Measurements from ENCODE around the gene CDH23. TPM values are rescaled to one million over a fixed set of nuclear protein-coding genes. Genes with fewer than 3 reads are reported as not detected.

The CDH23 gene
- total RNA-seq, 2 donors from 2014 or later = 28.5 to 58.7 TPM

DNA sequence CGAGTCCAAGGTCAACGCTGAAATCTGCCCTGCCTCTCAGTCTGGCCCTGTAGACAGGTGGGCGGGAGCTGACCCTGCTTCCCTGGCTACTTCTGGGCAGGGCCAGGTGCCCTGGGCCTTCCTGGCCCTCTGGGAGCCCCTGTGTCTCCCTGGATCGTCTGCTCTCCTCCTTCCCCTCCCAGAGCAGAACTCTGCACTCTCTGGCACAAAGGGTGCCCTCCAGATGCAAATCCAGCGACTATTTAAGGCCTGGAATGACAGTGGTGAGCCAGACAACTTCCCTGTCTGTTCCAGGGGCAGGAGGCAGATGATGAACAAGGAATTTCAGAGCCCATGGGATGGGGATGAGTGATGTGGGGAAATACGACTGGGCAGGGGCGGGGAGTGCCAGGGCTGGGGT lies 259.5 kb downstream of the CDH23 start:
- ATAC-seq (no peak), DNase-seq (no peak)
- intact Hi-C loops (cut with DNase I) = no loop called here
- Histone ChIP-seq H3K27me3 (no peaks in the 10 kb centered on the region), H3K27ac (no peak overlapping the region), H3K4me1 (no peaks in the 10 kb centered on the region), H3K4me3 (no peak overlapping the region), H3K9me3 (no peaks in the 10 kb centered on the region), H3K36me3 (replicated peaks in 1 of 2; ENCODE audit: insufficient read depth in 1 of 2, low read depth in 2 of 2) (no peaks in the 10 kb centered on the region)
- WGBS, 2 donors = 63 to 79% methylated on average over 4 to 6 of the region's 7 CpGs
- no peak for TF ChIP-seq POLR2A (IDR thresholded peaks at IDR 0.05)
- TF ChIP-seq, protein P1, sequence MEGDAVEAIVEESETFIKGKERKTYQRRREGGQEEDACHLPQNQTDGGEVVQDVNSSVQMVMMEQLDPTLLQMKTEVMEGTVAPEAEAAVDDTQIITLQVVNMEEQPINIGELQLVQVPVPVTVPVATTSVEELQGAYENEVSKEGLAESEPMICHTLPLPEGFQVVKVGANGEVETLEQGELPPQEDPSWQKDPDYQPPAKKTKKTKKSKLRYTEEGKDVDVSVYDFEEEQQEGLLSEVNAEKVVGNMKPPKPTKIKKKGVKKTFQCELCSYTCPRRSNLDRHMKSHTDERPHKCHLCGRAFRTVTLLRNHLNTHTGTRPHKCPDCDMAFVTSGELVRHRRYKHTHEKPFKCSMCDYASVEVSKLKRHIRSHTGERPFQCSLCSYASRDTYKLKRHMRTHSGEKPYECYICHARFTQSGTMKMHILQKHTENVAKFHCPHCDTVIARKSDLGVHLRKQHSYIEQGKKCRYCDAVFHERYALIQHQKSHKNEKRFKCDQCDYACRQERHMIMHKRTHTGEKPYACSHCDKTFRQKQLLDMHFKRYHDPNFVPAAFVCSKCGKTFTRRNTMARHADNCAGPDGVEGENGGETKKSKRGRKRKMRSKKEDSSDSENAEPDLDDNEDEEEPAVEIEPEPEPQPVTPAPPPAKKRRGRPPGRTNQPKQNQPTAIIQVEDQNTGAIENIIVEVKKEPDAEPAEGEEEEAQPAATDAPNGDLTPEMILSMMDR (IDR thresholded peaks at IDR 0.05) = no peak

DNA sequence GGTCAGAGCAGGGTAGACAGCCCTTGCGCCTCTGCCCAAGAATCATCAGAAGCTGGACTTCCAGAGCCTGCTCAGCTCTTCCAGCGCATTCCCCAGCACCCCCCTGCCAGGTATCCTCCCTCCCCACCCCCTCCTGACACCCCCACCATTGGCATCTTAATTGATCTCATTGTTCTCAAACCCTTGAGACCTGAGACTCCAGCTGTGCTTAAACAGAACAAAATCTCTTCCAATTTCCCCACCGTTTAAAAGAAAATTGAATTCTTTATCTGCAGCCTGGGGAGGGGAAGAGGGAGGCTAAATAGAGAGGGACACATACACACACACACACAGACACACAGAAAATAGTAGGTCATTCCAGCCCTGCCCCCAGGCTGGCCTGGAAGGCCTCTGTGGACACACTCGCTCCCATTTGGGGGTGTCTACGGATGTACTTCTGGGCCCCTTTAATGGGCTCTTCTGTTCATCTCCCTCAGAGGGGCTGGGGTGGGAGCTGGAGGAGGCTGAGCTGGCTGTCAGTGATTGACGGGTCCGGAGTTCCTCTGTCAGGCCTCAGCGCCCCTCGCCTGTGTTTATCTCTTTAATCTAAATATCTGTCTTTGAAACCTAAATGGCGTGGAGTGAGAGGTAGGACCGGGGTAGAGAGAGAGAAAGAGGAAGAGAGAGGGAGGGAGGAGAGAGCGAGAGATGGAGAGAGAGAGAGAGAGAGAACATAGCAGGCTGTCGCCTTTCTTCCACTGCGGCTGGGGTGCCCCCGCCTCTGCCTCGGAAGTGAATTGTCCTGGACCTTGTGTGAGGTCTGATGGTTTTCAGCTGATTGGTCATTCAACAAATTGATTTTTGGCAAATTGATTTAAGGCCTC lies 261.1 kb downstream of the CDH23 start:
- Histone ChIP-seq H3K9me3 (no peaks in the 10 kb centered on the region), H3K36me3 (replicated peaks in 1 of 2; ENCODE audit: insufficient read depth in 1 of 2, low read depth in 2 of 2) (no peaks in the 10 kb centered on the region), H3K4me1 (no peaks in the 10 kb centered on the region), H3K27ac (no peak overlapping the region), H3K4me3 (no peak overlapping the region), H3K27me3 (no peaks in the 10 kb centered on the region)
- ATAC-seq (no peak), DNase-seq (no peak)
- intact Hi-C loops (cut with DNase I) = no loop called here
- TF ChIP-seq POLR2A (IDR thresholded peaks at IDR 0.05) = no peak
- TF ChIP-seq, protein P1 (IDR thresholded peaks at IDR 0.05) = no peak
- WGBS, 2 donors = 81 to 85% methylated on average over 16 of the region's 16 CpGs

DNA sequence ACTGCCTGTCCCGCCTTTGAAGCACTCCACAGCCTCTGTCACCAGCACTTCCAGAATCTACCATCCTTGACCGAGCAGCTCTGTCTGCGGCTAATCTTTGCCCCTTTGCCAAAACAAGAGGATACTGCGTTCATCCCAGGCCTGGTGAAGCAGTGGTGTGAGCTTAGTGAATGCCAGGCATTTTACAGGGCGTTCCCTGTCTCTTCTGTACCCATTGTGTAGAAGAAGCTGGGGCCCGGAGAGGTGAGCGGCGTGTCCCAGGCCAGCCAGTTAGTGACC lies 261.7 kb downstream of the CDH23 start:
- 87% methylated on average over 4 to 8 of the region's 8 CpGs for WGBS, 2 donors
- H3K4me3 ChIP-seq = no peak overlapping the region
- no peak for DNase-seq
- no peaks in the 10 kb centered on the region for H3K9me3 ChIP-seq
- no peaks in the 10 kb centered on the region for H3K4me1 ChIP-seq
- no peak overlapping the region for H3K27ac ChIP-seq
- TF ChIP-seq, protein P1 (IDR thresholded peaks at IDR 0.05) = no peak
- TF ChIP-seq POLR2A (IDR thresholded peaks at IDR 0.05) = no peak
- no peaks in the 10 kb centered on the region for H3K27me3 ChIP-seq
- ATAC-seq = no peak
- no peaks in the 10 kb centered on the region for H3K36me3 ChIP-seq (replicated peaks in 1 of 2; ENCODE audit: insufficient read depth in 1 of 2, low read depth in 2 of 2)
- intact Hi-C loops (cut with DNase I) = no loop called here

DNA sequence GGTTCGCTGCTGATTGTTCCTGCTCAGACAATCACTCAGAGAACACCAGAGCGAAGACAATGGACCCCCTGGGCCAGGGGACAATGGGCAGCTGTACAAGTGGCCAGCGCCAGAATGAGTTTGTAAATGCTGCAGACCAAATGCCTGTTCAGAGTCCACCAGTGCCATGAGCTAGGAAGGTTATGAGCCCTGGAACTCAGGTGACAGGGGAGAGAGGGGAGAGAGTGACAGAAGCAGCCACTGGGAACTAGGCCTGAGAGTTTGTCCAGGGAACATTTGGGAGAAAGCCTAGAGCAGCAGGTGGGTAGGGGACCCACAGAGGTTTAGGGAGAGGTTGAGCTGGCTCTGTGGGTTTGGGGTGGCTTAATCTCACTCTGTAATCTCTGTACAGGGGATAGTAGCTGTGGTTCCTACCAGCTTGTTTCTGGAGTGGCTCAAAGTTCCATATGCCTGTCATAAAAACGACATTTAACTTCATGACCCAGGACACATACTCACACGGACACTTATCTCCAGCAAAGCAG lies 262.5 kb downstream of the CDH23 start:
- H3K9me3 ChIP-seq = no peaks in the 10 kb centered on the region
- TF ChIP-seq, protein P1 (IDR thresholded peaks at IDR 0.05) = no peak
- TF ChIP-seq POLR2A (IDR thresholded peaks at IDR 0.05) = no peak
- WGBS, 2 donors = 71 to 77% methylated on average over 4 to 5 of the region's 5 CpGs
- H3K27ac ChIP-seq = no peak overlapping the region
- ATAC-seq (no peak), DNase-seq (no peak)
- no peaks in the 10 kb centered on the region for H3K36me3 ChIP-seq (replicated peaks in 1 of 2; ENCODE audit: insufficient read depth in 1 of 2, low read depth in 2 of 2)
- H3K4me1 ChIP-seq = no peaks in the 10 kb centered on the region
- no peaks in the 10 kb centered on the region for H3K27me3 ChIP-seq
- H3K4me3 ChIP-seq = no peak overlapping the region
- intact Hi-C loops (cut with DNase I) = no loop called here

DNA sequence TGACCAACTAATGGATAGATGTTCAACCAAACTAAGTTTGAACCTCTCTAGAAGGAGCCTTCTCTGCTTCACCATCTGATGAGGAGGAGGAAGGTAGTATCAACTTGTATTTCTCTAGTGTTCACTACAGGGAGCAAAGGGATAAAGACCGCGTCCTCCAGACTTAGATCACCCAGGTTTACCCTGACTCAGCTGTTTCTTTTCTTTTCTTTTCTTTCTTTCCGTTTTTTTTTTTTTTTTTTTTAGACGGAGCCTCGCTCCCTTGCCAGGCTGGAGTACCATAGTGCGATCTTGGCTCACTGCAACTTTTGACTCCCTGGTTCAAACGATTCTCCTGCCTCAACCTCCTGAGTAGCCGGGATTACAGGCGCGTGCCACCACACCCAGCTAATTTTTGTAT lies 263.0 kb downstream of the CDH23 start:
- Histone ChIP-seq H3K27ac (no peak overlapping the region), H3K36me3 (replicated peaks in 1 of 2; ENCODE audit: insufficient read depth in 1 of 2, low read depth in 2 of 2) (no peaks in the 10 kb centered on the region), H3K27me3 (no peaks in the 10 kb centered on the region), H3K9me3 (no peaks in the 10 kb centered on the region), H3K4me1 (no peaks in the 10 kb centered on the region), H3K4me3 (no peak overlapping the region)
- TF ChIP-seq POLR2A (IDR thresholded peaks at IDR 0.05) = no peak
- TF ChIP-seq, protein P1 (IDR thresholded peaks at IDR 0.05) = no peak
- ATAC-seq (no peak), DNase-seq (no peak)
- intact Hi-C loops (cut with DNase I) = no loop called here
- WGBS, 2 donors = 81 to 87% methylated on average over 10 of the region's 10 CpGs
